ENCODE measurements around the gene GLYATL2.

The GLYATL2 gene, protein sequence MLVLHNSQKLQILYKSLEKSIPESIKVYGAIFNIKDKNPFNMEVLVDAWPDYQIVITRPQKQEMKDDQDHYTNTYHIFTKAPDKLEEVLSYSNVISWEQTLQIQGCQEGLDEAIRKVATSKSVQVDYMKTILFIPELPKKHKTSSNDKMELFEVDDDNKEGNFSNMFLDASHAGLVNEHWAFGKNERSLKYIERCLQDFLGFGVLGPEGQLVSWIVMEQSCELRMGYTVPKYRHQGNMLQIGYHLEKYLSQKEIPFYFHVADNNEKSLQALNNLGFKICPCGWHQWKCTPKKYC

DNA sequence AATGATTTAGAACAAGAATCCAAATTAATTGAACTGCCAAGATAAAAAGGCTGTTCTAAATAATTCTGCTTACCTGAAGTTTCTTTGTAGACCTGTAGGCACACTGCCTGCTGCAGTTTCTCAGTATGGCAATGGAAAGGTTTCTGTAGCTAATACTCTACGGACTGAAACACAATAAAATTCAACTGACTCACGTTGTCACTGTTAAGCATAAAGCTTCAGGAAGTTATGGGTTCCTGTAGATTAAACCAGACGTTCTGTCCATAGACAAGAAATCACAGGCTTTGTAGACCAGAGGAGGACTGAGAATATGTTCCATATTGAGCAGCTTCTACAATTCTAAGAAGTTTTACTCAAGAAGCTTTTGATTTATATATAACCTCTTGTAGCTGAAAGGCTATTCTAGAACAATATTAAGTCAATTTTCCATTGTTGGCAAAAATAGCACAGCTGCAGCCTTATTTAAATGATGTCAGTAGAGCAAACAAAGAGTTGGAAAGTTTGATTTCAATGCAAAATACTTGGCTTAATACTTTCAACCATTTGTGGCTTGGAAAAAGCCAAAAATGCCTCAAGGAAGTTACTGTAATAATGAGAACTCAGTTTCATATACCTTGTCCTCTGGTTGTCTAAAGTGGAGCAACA, at the start of gene GLYATL2:
Gene GLYATL2, minus strand, starts transcription at position 344 of the 645 bp plus-strand sequence. CDS start 5,092 bp downstream, outside the sequence.
- no peak for DNase-seq

DNA sequence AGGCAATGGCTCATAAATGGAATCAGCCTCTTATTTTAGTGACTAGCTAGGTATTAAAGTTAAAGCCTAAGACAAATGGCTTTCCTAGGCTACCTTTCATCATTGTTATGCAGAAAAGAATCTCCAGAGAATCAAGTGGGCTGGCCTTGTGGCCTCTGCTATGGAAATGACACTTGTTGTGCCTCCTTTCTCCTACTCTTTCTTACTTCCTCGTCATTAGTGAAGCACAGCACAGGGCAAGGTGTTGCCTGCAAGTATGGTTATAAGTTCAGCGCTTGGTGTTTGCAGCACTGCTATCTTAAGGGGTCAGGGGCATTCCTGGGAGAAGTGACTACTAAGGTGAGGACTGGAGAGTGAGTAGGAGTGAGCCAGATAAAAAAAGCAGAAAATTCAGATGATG, 49.4 kb upstream of the GLYATL2 start:
- no peak for DNase-seq

DNA sequence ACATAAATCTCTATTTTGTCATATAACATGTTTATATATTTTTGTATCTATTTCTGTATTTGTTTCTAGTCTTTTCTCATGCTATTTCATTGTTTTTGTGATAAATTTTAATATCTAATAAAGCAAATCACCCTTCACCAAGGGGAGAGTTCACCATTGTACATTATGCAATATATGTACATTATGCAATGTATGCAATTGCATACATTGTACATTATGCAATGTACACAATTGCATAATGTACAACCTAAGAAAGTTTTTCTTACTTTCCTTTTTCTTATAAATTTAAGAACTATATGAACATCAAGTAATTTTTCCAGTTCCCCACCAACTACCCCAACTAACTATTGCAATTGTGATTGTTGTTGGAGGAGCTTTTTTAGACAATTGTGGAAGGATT, 44.1 kb upstream of the GLYATL2 start:
- no peak for DNase-seq

DNA sequence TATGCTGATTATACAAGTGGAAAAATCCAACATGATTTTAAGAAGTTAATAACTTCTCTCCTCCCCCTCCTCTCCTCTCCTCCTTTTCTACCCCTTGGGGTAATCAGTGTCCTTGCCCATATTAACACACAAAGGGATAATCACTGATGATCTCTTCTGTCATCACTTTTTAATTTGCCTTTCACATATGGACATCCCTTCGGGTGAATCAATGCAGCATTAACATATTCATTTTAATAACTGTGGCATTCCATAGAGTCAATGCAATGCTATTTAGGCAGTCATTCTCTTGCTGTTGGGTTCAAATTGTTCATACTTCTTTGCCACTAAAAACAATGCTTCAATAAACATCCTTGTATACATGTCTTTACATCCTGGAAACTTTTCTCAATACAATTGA, 42.9 kb upstream of the GLYATL2 start:
- no peak for DNase-seq

DNA sequence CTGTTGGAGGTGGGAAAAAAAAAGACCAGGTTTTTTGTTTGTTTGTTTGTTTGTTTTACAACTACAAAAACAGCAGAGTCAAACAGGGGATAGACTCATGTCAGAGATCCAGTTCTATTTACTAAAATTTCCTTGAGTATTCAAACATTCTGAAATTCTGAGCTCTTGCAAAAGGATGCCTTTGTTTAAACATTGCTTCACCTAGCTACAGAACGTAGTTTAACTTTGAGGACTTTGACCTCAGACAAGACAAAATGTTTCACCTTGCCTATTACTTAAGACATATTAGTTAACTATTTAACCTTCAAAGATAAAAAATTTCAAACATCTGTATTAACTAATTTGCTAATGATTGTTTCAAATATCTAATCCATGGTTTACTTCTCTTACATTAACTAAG, 36.1 kb upstream of the GLYATL2 start:
- no peak for DNase-seq

DNA sequence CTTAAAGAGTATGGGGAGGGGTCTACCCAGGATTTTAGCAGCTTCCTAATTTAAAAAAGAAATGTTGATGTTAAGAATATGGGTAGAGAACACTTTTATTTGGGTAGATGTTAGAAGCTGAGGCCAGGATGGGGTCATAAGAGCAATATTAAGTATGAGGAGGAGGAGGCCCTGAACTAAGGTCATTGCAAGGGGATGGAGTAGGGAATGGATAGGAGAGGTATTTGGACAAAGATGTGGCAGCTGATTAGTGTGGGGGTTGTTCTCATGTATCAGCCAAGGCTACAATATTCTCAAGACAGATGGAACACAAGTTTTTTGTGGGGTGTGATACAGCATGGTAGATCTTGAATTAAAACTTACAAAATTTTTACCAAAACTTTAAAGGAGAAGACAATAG, 35.7 kb upstream of the GLYATL2 start:
- no peak for DNase-seq

DNA sequence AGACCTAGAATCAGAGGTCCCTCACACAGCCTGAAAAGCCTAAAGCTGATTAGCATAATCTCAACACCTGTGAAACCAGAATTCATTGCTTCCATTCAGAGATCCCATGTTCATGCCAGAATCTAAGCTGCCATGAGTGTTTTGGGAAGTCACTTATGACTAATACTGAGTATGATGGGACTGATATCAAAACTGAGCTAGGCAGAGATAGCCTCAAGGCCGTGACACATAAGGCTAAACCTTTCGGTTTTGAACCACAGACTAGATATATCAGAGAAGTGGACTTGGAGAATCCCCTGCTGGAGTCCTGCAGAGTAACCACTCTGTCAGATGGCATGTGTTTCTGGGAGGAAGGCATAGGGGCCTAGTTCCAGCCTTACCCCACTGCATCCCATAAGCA, 23.1 kb upstream of the GLYATL2 start:
- no peak for DNase-seq

DNA sequence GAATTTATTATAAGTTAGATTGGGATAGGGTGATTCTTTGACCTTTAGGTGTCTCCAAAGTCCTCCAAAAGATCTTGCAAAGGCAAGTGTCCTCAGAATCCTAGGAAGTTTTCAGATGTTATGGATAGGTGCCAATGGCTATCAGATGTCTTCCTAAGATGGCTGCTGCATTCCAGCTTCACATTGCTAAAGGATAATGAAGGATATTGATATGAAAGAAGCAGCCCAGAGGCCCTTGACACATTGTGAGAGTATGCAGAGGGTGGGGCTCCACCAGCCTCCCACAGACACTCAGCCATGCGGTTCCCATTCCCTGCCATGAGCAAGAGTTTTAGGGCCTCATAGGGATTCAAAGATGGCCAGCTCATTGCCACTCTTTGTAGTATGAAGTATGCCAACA, 22.3 kb upstream of the GLYATL2 start:
- no peak for DNase-seq

DNA sequence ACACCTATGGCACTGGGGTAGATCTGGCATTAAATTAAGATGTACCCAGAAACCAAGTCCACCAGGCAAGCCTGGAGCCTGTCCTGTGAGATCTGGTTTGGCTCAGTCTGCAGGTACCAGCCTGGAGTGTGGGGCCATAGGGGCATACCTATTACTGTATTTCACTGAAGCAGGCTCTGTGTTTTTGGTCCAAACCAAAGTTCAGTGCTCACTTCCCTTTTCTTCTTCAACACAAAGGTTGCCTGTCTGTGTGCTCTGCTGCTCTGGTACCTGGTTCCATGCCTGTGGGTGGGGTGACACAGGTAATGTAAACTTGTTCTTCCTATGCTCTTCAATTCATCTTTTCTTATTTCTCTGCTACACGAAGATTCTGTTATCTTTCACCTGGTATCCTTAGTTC, 19.8 kb upstream of the GLYATL2 start:
- no peak for DNase-seq

DNA sequence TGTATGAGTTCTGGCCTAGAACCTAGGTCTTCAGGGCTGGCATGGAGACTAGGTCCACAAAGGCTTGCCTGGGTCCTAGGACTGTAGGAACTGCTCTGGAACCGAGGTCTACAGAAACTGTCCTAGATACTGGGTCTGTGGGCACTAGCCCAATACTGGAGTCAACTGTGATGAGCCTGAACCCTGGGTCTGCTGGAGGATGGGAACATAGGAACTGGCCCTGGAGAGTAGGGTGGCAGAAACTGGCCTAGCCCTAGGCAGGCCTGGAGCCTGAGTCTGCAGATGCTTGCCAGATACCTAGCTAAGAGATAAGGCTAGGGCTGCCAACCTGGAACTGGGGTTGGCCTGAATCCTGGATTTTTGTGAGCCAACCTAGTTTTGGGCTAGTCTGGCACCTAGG, 19.2 kb upstream of the GLYATL2 start:
- no peak for DNase-seq

DNA sequence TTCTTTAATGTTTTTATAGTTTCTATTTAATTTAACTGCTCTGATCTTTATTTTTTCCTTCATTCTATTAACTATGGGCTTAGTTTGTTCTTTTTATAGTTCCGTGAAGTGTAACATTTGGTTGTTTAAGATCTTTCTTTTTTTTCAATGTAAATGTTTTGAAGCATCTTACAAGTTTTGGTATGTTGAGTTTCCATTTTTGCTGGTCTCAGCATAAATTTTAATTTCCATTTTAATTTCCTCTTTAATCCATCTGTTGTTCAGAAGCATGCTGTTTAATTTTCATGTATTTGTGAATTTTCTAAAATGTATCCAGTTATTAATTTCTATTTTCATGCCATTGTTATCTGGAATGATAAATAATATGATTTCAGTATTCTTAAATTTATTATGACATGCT, 17.0 kb upstream of the GLYATL2 start:
- DNase-seq, result no peak

DNA sequence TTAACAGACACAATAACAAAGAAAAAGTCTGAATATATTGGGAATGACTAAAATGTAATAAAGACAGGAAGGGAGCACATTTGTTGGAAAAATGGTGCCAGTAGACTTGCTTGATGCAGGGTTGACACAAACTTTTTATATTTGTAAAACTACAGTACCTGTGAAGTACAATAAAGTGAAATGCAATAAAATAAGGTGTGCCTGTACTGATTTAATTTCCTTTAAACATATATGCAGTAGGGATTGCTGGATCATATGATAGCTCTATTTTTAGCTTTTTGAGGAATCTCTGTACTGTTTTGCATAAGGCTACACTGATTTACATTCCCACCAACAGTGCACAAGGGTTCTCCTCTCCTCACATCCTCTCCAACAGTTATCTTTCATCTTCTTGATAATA, 12.3 kb upstream of the GLYATL2 start:
- DNase-seq, result no peak

DNA sequence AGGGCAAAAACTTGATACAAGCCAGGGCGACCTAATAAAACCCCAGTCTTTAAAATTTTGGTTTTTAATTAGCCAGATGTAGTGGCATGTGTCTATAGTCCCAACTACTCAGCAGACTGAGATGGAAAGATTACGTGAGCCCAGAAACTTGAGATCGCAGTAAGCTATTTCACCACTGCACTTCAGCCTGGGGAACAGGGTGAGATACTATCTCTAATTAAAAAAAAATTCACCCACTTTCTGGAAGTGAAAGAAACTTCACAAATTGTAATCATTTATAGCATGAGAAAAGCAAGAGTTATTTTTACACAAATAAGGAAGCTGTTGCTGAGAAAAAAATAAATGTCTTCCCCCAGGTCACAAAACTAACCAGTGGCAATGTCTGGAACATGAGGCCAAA, 882 bp upstream of the GLYATL2 start:
- no peak for DNase-seq

DNA sequence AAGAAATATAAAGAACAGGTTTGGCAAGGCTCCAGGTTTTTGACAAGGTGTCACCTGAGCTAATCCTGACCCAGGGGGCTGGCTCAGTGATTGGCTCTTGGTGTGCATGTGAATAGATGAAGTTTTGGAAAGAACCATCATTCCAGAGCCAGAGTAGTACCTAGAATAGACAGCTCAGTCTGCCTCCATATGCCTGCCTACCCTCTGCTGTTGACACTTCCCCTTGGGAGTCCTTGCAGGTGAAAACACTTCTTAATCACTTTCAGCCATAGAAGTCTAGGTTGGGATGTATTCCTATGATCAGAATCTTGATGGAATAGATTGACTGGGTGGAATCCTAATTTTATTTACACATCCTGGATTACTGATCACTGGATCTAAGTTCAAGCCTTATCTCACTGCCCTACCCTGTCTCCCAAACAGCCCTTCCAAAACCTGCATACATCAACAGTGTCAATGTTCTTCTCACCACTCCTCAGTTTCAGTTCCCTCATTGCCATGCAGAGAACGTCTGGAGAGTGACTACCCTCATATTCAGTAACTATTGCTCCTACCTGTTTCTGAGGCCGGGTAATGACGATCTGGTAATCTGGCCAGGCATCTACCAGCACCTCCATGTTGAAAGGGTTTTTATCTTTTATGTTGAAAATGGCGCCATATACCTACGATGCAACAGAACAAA, 6.7 kb downstream of the GLYATL2 start:
- DNase-seq, result no peak

DNA sequence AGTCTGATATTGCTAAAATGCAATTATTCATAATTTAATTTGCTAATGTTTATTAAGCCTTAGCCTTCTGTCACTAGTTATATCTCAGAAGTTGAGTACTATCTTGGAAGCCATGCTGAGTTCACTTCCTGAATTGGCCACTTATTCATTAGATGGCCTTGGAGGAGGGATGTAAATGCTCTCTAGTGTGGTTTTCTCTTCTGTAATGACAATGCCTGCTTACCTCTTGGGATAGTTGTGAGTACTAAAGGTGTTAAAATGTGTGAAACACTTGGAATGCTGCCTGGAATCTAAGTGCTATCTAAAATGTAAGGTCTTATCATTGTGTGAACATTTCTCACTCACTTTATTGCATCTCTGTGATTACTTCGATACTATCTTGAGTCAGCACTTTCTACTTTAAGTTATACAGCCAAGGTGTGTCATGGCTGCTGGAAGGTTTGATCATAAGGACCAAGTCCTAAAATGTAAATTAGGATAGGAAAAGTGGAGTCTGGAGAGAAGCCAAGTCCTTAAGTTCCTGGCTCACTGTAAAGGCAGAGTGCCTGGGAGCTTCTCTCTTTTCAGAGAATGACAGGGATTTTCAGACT, 12.4 kb downstream of the GLYATL2 start:
- DNase-seq, result no peak

DNA sequence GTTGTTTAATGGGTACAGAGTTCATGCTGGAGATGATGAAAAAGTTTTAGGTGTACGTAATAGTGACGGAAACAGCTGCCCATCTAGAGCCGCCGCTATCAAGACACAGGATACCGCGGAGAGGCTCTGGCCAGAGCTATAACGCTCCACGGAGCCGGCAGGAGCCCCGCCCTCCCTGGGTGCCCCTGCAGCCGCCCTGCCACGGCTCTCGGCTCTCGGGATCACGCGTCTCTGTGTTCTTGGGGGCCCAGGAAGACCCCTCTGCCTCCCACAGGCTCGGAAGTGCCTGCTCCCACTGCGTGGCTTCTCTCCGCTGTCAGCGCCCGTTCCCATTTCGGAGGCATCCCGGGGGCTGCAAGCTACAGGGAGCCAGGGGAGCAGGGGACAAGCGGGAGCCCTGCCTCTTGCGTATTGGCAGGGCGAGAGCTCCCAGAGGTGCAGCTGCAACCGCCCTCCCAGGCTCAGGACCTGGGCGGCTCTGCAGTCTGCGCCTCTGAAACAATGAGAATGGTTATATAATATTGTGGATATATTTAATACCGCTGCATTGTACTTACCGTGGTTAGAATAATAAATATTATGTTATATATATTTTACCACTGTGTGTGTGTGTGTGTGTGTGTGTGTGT, 13.7 kb downstream of the GLYATL2 start:
- no peak for DNase-seq

DNA sequence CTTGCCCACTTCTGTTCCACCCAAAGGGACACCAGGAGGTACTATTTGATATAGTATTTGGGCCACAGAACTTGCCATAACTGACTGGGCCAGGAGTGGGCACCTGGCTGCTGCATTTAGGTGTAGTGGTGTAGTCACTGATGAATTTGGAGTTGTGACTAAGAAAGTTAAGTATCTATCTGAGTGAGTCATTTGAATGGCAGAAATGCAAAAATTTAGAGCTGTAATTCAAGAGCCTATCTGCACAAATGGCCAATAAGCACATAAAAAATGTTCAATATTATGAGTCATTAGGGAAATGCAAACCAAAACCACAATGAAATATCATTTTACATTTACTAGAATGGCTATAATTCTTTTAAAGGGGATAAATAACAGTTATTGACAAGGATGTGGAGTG, 14.7 kb downstream of the GLYATL2 start:
- DNase-seq, result no peak

DNA sequence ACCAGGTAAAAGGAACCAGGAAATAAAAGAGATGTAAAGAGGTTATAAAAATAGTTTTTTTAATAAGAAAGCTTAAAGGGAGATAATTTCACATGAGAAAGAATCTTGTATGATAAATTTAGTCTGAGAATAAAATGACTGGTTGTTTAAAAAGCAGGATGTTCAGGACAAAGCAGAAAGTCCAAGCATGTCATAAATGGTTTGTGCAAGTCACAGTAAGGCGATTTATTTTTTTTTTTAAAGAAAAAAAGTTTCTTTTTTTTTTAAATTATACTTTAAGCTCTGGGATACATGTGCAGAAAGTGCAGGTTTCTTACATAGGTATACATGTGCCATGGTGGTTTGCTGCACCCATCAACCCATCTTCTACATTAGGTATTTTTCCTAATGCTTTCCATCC, 30.8 kb downstream of the GLYATL2 start:
- no peak for DNase-seq

DNA sequence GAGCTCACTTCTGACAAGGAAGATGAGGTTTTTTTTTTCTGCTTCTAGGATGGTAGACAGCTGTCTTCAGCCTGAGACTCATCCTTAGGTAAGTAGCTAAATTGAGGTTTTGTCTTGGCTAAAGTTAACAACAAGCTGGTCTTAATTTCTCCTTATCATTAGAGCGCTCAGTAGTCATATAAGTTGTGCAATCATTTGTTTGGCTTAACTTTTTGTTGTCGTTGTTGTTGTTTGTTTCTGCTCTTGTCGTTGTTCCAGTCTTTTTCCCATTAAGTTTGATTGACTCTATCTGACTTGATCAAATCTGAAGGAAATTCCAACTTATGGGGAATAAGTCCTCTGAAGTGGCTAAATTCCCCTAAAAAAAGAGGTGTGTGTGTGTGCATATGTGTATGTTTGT, 33.0 kb downstream of the GLYATL2 start:
- DNase-seq, result no peak

DNA sequence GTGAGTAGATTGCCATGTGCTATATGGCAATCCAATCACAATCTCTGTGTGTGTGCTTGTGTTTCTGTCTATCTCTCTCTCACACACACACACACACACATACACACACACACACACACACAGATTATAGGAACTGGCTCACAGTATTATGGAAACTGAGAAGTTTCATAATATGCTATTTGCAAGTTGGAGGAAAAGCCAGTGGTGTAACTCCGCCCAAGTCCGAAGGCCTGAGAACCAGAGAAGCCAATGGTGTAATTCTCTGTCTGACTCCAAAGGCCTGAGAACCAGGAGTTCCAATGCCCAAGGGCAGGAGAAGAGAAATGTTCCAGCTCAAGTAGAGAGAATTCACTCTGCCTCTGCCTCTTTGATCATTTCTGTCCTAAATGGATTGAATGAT, 37.2 kb downstream of the GLYATL2 start:
- DNase-seq, result no peak

DNA sequence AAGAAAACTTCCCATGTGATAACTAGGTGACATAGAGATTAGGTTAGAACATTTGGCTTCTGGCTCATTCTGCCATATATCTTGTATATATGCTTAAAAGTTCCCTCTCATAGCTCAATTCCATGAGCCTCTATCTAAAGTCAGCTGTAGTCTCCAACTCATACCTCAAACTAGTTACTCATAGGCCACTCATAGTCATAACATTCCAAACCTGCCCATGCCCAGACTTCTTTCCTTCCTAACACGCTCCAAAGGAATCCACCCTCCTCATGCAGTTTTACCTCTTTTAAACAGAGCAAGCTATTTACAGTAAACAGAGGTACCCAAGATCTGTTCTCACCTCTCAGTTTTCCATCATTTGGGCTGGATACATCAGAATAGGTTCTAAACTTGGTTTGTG, 39.4 kb downstream of the GLYATL2 start:
- DNase-seq, result no peak

DNA sequence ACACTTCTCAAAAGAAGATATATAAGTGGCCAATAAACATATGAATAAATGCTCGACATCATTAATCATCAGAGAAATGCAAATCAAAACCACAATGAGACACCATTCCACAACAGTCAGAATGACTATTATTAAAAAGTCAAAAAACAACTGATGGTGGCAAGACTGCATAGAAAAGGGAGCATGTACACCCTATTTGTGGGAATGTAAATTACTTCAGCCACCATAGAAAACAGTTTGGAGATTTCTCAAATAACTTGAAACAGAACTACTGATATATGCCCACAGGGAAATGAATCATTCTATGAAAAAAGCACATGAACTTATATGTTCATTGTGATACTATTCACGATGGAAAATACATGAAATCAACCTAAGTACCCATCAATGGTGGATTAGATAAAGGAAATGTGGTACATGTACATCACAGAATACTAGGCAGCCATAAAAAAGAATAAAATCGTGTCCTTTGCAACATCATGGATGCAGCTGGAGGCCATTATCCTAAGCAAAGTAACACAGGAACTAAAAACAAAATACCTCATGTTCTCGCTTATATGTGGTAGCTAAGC, 42.4 kb downstream of the GLYATL2 start:
- no peak for DNase-seq

DNA sequence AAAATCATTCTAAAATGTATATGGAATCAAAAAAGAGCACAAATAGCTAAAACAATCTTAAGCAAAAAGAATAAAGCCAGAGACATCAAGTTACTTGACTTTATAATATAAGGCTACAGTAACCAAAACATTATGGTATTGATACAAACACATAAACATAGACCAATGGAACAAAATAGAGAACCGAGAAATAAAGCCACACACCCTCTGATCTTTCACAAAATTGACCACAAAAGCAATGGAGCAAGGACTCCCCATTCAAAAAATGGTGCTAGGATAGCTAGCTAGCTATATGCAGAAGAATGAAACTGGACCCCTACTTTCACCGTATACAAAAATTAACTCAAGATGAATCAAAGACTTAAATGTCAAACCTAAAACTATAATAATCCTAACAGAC, 43.2 kb downstream of the GLYATL2 start:
- DNase-seq, result no peak

All from CD4-positive, alpha-beta T cell treated with Interleukin-17A for 4 hours (primary cell).